PC-9 (cell line): ENCODE measurements around the gene PPAT. TPM values are rescaled to one million over a fixed set of nuclear protein-coding genes. Genes with fewer than 3 reads are reported as not detected.
"Not testable (repeated sequence)": the region's sequence is repeated elsewhere in the genome, so short reads cannot be mapped to it uniquely, and the experiment has no call there.

Source experiments
- BruUV-seq: library from RNA; stranded (reverse); fragments of 400-500 nt; replicated peaks from 2 replicates; lab custom pipeline; 2021; lab: Mats Ljungman, UMichigan
- CTCF ChIA-PET: fragments of 300-600 bp; sonication (Branson Sonifier 250); formaldehyde crosslinking; loops from one replicate; lab custom pipeline; 2022; ENCODE audit warnings: antibody characterized with exemption; lab: Charles Lee
- POLR2A ChIA-PET: fragments of 300-600 bp; sonication (Branson Sonifier 250); formaldehyde crosslinking; loops from one replicate; lab custom pipeline; 2022; ENCODE audit warnings: antibody characterized with exemption; ENCODE audit not compliant: unreplicated experiment; lab: Charles Lee
- DNase-seq, 2 experiments: peaks; one replicate each; pipeline versions ENCODE4 v3.0.0 to v3.0.0-alpha.2; 2015 to 2022; ENCODE audit warnings: mixed read lengths in 1 of 2
- H2AFZ ChIP-seq: fragments of 200-600 bp; sonication (generic); 2 replicates; pipeline ENCODE4 v1.8.1; 2017; ENCODE audit warnings: antibody characterized with exemption
- H3F3A ChIP-seq: fragments of 200-600 bp; sonication (generic); 2 replicates; pipeline ENCODE4 v1.8.1; 2017; ENCODE audit warnings: antibody characterized with exemption, mild to moderate bottlenecking, low read depth; ENCODE audit not compliant: insufficient read depth
- H3K27ac ChIP-seq: fragments of 200-600 bp; sonication (generic); 2 replicates; pipeline ENCODE4 v1.6.1; 2016; ENCODE audit warnings: mixed run types
- H3K27me3 ChIP-seq: fragments of 200-600 bp; sonication (generic); 2 replicates; pipeline ENCODE4 v1.6.1; 2016; ENCODE audit warnings: low read depth, mixed run types; ENCODE audit not compliant: insufficient read depth
- H3K36me3 ChIP-seq: fragments of 200-600 bp; sonication (generic); 2 replicates; pipeline ENCODE4 v1.6.1; 2016; ENCODE audit warnings: low read depth, mixed run types
- H3K4me1 ChIP-seq: fragments of 200-600 bp; sonication (generic); replicated peaks from 2 replicates; pipeline ENCODE4 v1.6.1; 2016; ENCODE audit warnings: mixed run types; ENCODE audit not compliant: insufficient read depth
- H3K4me2 ChIP-seq: fragments of 200-600 bp; sonication (generic); 2 replicates; pipeline ENCODE4 v1.6.1; 2017; ENCODE audit warnings: mixed run types
- H3K4me3 ChIP-seq: fragments of 200-600 bp; sonication (generic); 2 replicates; pipeline ENCODE4 v1.6.1; 2016; ENCODE audit warnings: mixed run types
- H3K79me2 ChIP-seq: fragments of 200-600 bp; sonication (generic); 2 replicates; pipeline ENCODE4 v1.6.1; 2017; ENCODE audit warnings: low read depth, mixed run types
- H3K9me2 ChIP-seq: fragments of 200-600 bp; sonication (generic); 2 replicates; pipeline ENCODE4 v1.8.1; 2017; ENCODE audit warnings: mild to moderate bottlenecking; ENCODE audit not compliant: insufficient read depth
- H3K9me3 ChIP-seq: fragments of 200-600 bp; sonication (generic); 2 replicates; pipeline ENCODE4 v1.8.1; 2016; ENCODE audit warnings: low read depth; ENCODE audit not compliant: insufficient read depth
- H4K20me1 ChIP-seq: fragments of 200-600 bp; sonication (generic); 2 replicates; pipeline ENCODE4 v1.8.1; 2017; ENCODE audit not compliant: insufficient read depth
- CTCF ChIP-seq: fragments of 200-600 bp; sonication (generic); conservative IDR thresholded peaks from 2 replicates; pipeline ENCODE4 v1.6.1; 2017; ENCODE audit warnings: mixed run types, antibody characterized with exemption, mild to moderate bottlenecking, moderate library complexity
- EZH2 ChIP-seq: fragments of 200-600 bp; sonication (generic); IDR thresholded peaks from 2 replicates; pipeline ENCODE4 v1.8.0; 2017; ENCODE audit warnings: antibody characterized with exemption, low read depth
- intact Hi-C: fragments of 100-400 bp; cut with micrococcal nuclease; formaldehyde crosslinking; loops from one replicate; pipeline ENCODE4 v1.10.0; 2022; ENCODE audit not compliant: unreplicated experiment
- total RNA-seq: library from RNA; stranded (reverse); gene quantifications from 2 replicates; pipeline ENCODE4 v1.2.3, GENCODE V29; 2021

Gene PPAT
- total RNA-seq, 1 experiment from 2014 or later: 21.3 TPM

GRCh38 chr4:56467284-56468096 lies 32.1 kb upstream of the PPAT start, which contains the start of gene SRP72:
TSS of gene SRP72 (plus strand) at chr4:56467617. CDS start at chr4:56467636, 19 bp downstream.
- H3K4me2 ChIP-seq: peak within 1 kb of the TSS; percentile 87
- peak within 1 kb of the TSS; percentile 98 for H3K27ac ChIP-seq
- H4K20me1 ChIP-seq: 0 out of 2 replicates have a peak, but pooled peaks cover 9% of the 10 kb centered on the region
- peaks cover 13% of the 10 kb centered on the region; the same call in 1 of the 2 replicates for H3F3A ChIP-seq
- peak; percentile 79 to 83 for DNase-seq
- peak within 1 kb of the TSS; percentile 86 for H2AFZ ChIP-seq
- H3K9me3 ChIP-seq: no peaks in the 10 kb centered on the region
- intact Hi-C loops: no loop called here
- peaks cover 69% of the 10 kb centered on the region for H3K79me2 ChIP-seq
- peaks cover 26% of the 10 kb centered on the region for H3K4me1 ChIP-seq
- H3K9me2 ChIP-seq: no peaks in the 10 kb centered on the region
- POLR2A ChIA-PET: interaction anchor here (0.6 to 0.9 kb wide), 4 partner anchors 14 to 611 kb away, joined by 3 to 11 read pairs (median 8); partner anchors contain the start of gene PAICS
- no peaks in the 10 kb centered on the region for H3K27me3 ChIP-seq
- peaks cover 20% of the 10 kb centered on the region; the same call in 1 of the 2 replicates for H3K36me3 ChIP-seq
- no peak for TF ChIP-seq EZH2
- TF ChIP-seq CTCF: no peak
- no TSS peak for BruUV-seq
- CTCF ChIA-PET: no interaction called here
- peak within 1 kb of the TSS; percentile 96 for H3K4me3 ChIP-seq

GRCh38 chr4:56466910-56467283 lies 31.5 kb upstream of the PPAT start:
- intact Hi-C loops: no loop called here
- TSS peak; percentile 67 for BruUV-seq
- H3K79me2 ChIP-seq: peaks cover 69% of the 10 kb centered on the region
- POLR2A ChIA-PET: interaction anchor here (0.6 kb wide), 1 partner anchor 29 kb away, joined by 12 read pairs; no protein-coding TSS in a partner anchor
- peaks cover 19% of the 10 kb centered on the region; the same call in 1 of the 2 replicates for H3F3A ChIP-seq
- no peak for DNase-seq
- H4K20me1 ChIP-seq: 0 out of 2 replicates have a peak, but pooled peaks cover 9% of the 10 kb centered on the region
- peak overlapping the region; percentile 86 for H2AFZ ChIP-seq
- no peaks in the 10 kb centered on the region for H3K27me3 ChIP-seq
- H3K4me3 ChIP-seq: peak overlapping the region; percentile 96
- peak overlapping the region; percentile 87 for H3K4me2 ChIP-seq
- peaks cover 25% of the 10 kb centered on the region for H3K36me3 ChIP-seq
- no peaks in the 10 kb centered on the region for H3K9me3 ChIP-seq
- peaks cover 26% of the 10 kb centered on the region for H3K4me1 ChIP-seq
- no peak for TF ChIP-seq EZH2
- no peaks in the 10 kb centered on the region for H3K9me2 ChIP-seq
- peak overlapping the region; percentile 98 for H3K27ac ChIP-seq
- CTCF ChIA-PET: no interaction called here

- Histone ChIP-seq H3K36me3 (peaks cover 21% of the 10 kb centered on the region), H3K4me3 (peak overlapping the region; percentile 96), H3K4me1 (peaks cover 26% of the 10 kb centered on the region), H2AFZ (peak overlapping the region; percentile 86; the same call in 1 of the 2 replicates), H3K4me2 (peak overlapping the region; percentile 87), H3K79me2 (peaks cover 69% of the 10 kb centered on the region), H3K27ac (peak overlapping the region; percentile 98), H3F3A (peaks cover 24% of the 10 kb centered on the region; the same call in 1 of the 2 replicates)
- ChIA-PET POLR2A (interaction anchor here (0.6 to 0.8 kb wide), 3 partner anchors 29 to 338 kb away, joined by 5 to 12 read pairs (median 11); partner anchors contain the start of genes PAICS and PPAT), CTCF (interaction anchor here (0.6 kb wide), 1 partner anchor 303 kb away, joined by 3 read pairs; no protein-coding TSS in a partner anchor)
- intact Hi-C loops, H4K20me1 ChIP-seq, BruUV-seq, H3K27me3 ChIP-seq, H3K9me2 ChIP-seq, H3K9me3 ChIP-seq: not testable (repeated sequence)
- DNase-seq: peak; percentile 31 to 90
These were observed 30.9 kb upstream of the PPAT start for GRCh38 chr4:56466296-56466761.
